Measurements from ENCODE around the gene PCDH19.

The PCDH19 gene

GRCh38 chrX:100405424-100405823 lies 4.6 kb downstream of the PCDH19 start:
- no peak for DNase-seq

- DNase-seq = no peak
Measured at GRCh38 chrX:100404851-100405250, 5.2 kb downstream of the PCDH19 start.

- no peak for DNase-seq
Measured at GRCh38 chrX:100395781-100396180, 14.3 kb downstream of the PCDH19 start.

DNA sequence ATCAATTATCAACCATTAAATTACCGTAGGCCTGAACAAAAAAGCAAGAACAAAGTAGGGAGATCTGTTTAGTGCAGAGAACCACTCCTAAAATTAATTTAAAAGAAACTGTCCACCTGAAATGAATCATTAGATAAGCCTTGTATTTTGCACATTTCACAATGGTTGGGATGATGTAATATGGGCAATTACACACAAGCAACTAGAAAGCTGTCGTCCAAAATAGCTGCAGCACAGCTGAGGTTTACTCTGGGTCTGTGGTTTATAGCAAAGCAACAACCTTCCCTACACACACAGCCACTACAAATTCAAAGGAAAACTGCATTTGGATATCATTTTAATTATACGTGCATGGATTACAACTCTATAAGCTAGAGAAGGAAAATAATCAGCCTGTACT lies 28.5 kb downstream of the PCDH19 start:
- no peak for DNase-seq

- DNase-seq = peak; percentile 1
Measured at GRCh38 chrX:100379388-100379986, 30.6 kb downstream of the PCDH19 start.

- DNase-seq = no peak
Measured at GRCh38 chrX:100377826-100378225, 32.2 kb downstream of the PCDH19 start.

DNA sequence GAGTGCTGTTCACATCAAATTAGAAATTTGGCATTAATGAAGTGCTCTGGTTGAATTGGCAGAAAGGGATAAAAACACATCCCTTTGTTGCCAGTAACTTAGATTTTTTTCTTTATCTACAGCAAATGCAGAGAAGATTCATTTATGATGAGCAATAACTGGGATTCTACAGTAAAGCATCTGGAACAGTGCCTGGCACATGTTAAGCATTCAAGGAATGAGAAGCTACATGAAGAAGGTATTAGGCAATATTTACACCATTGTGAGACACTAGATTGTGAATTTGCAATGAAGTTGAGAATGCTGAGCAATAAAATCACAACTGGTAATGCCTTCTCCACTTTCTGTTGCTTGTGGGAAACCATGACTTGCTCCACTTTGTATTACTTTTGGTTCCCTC lies 33.5 kb downstream of the PCDH19 start:
- no peak for DNase-seq

DNA sequence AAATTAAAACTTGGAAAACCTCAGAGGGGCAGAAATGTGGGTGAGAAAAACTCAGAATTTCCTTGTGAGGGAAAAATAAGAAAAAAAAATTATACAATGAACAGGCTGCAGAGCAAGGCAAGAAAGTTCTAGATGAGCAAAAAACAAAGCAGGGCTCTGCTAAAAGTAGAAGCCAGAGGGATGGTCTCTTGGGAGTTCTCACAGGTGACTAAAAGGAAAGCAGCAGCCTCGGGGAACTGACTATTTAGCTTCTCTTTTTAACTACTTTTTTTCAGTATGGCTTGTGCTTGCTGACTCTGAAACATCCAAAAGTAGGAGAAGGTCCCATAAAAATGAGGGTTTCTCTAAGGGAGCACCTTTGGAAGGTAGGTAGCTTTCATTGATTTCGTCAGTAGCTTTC lies 36.4 kb downstream of the PCDH19 start:
- no peak for DNase-seq

DNA sequence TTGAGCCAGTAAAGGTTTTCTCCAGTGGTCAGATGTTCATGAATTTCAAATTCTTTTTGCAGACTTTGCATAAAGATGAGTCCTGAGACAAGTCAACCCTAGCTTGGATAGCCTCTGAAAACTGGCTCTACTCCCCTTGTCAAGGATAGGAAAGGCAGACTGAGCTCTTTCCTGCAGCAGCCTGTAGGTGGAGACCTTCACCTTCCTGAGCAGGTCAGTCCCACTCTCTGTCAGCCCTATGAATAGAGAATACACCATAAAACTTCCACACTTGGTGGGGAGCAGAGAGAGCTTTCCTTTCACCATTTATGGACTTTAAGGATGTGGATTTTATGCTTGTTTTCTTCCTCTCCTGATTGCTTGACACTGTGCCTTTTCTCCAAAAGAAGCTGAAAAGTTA lies 41.9 kb downstream of the PCDH19 start:
- DNase-seq = no peak

GRCh38 chrX:100363896-100364295 lies 46.2 kb downstream of the PCDH19 start:
- DNase-seq = no peak

DNA sequence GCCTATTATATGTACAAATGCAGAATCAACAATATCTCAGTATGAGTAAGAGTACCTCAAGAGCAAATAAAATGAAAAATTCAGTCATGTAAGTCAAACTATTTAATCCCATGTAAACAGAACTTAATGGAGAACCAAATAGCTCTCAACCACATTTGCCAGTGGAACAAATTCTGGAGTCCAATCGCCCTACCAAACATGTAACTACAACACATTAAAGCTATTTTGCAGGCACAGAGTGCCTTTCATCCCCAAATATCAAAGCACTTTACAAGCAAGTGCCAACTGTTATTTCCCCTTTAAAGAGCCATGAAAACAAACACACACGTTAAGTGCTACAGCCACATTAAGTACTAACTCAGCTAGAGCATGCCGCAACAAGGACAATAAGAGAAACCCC lies 51.3 kb downstream of the PCDH19 start:
- no peak for DNase-seq

GRCh38 chrX:100356351-100356896 lies 53.6 kb downstream of the PCDH19 start:
- DNase-seq = no peak

DNA sequence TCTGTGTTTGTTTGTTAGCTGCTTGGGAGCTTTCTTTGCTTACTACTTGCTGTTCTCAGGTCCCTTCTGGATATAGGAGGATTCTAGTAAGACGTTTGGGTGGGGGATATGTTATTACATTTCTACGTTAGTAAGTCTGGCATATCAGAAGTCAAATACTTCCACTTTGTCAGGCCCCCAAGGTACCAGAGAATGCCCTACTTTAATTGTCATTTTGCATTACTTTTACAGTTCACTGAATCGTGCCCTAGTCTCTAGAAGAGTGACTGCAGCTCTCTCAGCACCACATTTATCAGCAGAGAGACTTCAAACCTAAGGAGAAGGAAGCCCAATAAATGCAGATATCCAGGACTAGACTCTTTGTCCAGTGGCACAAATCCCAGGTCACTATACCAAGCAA lies 54.4 kb downstream of the PCDH19 start:
- no peak for DNase-seq

- no peak for DNase-seq
Measured at GRCh38 chrX:100353326-100353725, 56.7 kb downstream of the PCDH19 start.

DNA sequence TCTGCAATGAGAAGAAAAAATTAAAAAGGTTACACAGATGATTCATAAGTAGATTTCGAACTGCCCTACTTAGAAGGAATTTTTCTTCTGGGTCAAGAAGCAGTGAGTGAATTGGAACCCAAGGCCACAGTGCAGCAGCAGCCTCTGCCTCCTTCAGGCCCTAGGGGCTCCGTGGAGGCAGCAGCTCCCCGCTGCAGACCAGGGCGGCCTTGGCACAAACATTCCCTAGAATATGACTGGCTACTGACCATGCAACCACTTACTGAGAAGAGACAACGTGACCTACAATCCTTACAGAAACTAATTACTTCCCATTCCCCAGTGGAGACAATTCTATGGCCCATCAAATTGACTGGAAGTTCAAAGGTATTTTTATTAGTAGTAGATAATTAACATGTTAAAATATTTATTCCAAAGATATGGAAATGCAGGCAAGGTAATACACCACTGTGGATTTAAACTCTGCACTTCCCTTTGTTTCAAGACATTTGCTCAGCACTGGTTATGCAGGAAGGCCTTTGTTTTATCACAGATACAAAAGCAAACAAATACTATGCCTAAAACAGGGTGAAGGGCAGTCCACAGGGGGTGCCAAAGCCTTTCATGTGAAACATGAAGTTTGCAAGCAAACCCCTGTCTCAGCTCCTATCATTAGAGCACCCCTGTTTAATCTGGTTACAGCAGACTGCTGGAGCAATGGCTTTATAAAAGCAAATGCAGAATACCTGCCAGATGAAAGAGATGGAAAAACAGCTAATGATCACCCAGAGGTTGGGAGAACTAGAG lies 59.2 kb downstream of the PCDH19 start:
- no peak for DNase-seq

DNA sequence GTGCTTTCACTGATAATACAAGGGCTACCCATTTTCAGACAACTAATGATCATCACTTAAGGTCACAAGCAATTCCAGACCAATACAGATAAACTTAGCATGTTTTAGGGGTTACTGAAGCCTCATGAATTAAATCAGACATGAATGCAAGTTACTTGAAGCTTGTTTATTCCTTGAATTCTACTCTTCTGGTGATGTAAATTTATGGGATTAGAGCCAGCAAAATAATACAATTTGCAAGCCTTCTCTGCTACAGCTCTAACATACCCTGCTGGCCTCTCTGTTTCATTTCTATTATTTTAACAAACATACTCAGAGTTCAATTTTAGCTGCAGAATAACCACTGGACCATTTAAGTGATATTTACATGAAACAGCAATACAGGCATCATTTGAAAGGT lies 60.7 kb downstream of the PCDH19 start:
- DNase-seq = no peak

DNA sequence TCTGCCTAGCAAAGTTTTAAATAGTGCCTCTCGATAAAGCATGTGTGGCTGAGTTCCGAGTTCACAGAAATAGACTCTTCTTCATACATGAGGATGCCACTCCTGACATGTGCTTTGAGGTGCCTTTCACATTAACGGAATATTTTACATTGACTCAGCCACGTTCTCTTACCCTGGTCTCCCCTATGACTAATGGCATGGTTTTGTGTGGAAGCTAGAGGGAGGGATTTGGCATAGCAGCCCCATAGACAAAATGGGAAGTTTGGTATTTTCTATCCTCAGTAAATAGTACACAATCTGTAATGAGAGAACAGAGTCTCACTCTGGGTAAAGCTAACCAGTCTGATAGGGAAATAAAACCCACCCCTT lies 68.9 kb downstream of the PCDH19 start:
- DNase-seq = no peak

GRCh38 chrX:100340491-100341141 lies 69.5 kb downstream of the PCDH19 start:
- no peak for DNase-seq

DNA sequence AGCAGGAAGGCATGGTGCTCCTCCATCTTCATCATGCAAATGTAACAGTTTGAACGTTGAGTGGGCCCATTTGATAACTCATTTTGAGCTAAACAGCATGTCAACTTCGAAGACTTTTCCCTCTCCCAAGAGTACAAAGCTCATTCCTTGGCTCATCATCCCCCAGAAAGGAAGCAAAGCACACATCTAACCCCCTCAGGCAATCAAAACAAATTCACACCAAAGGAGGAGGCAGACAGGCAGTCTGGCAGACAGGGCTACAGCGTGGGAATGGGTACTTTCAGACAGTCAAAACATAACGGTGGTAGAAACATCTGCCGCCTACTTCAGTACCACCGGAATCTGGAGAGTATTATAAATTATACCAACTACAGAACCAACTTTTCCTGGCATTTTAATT lies 81.7 kb downstream of the PCDH19 start:
- no peak for DNase-seq

- no peak for DNase-seq
Measured at GRCh38 chrX:100319716-100320115, 90.4 kb downstream of the PCDH19 start.

GRCh38 chrX:100316987-100317386 lies 93.1 kb downstream of the PCDH19 start:
- DNase-seq = no peak

- DNase-seq = no peak
Measured at GRCh38 chrX:100315566-100315965, 94.5 kb downstream of the PCDH19 start.

DNA sequence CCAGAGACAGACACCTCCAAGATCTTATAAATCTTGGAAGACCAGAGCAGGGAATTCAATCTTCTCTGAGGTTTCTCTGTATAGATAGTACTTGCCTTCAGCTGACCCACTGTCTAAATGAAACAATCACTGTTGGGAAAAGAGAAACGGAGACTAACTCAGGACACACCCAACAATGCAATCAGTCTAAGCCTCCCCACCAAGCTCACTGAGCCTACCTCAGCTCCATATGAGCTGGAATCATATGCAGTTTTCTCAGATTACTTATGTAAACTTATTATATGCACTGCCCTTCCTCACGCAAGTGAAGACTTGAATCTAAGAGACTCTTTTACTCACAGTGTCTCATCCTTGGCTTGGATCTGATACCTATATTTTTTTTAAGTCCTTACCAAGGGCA lies 110.5 kb downstream of the PCDH19 start:
- no peak for DNase-seq

DNA sequence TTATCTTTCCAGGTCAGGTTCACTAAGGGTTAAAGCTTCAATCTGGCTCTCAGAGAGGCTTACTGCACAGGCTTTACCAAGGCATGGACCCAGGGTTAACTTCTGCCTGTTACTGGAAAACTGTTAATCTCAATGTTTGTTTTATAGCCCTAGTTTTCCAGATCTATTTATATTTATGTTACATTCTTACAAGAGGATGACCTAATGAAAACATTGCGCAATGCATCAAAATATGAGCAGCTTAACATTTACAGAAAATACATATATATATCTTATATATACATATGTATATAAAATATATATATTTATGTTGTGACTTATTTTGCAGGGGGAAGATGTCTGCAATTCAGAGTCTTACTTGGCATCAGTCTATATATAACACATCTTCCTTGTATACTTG lies 112.3 kb downstream of the PCDH19 start:
- DNase-seq = no peak
